Measurements from ENCODE around the gene IQGAP3. TPM values are rescaled to one million over a fixed set of nuclear protein-coding genes. Genes with fewer than 3 reads are reported as not detected.
A peak's percentile ranks its signal among the peaks of the same experiment; 100 is the strongest.

IQGAP3 gene
- polyA plus RNA-seq, 2 of the 4 experiments (the other 2 are of a cell fraction): 15.6 to 17.0 TPM

DNA sequence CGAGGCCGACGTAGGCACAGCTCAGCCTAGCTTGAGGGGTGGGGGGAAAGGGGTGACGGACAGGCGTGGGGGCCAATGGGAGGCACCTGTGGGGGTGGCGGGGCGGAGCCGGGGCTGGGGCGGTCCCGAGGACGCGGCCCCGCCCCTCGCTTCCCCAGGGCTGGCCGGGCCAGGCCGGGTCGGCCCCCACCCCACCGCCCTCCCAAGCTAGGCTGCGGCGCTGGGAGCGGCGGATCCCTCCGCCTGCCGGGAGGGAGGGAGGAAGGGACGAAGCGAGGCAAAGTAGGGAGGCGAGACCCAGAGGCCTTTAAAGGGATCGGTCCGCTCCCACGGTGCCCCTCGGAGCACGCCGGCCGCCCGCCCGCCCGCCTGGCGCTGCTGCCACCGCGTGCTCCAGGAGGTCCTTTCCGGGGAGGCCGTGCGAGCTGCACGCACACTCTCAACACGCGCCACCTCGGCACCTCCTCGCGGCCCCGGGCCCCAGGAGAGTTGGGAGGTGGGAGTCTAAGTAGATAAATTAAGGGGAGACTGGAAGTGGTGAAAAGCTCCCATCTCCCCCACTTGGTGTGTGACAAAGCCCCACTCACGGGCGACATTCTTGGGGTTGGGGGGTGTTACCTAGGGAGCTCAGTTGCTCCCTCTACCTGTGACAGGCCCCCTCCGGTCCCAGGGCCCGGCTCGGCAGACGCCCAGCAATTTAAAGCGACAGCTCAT is 71.4 kb downstream of the IQGAP3 start (continued):
- TF ChIP-seq POLR2A (IDR thresholded peaks at IDR 0.05; ENCODE audit: low read length): peak; percentile 57
- TF ChIP-seq SREBF2 (IDR thresholded peaks at IDR 0.05): no peak
- TF ChIP-seq ZSCAN20 (CRISPR knock-in tag; IDR thresholded peaks at IDR 0.05): 0 out of 2 replicates have a peak, but pooled peaks have one; percentile 35
- no peak for TF ChIP-seq POLR2AphosphoS2 (conservative IDR thresholded peaks at IDR 0.05; ENCODE audit: low read length)
- no peak for TF ChIP-seq ZFP36 (IDR thresholded peaks at IDR 0.05; ENCODE audit: borderline replicate concordance, partially characterized antibody)
- peak; percentile 68; the same call in 1 of the 2 replicates for TF ChIP-seq HOXA7 (CRISPR knock-in tag; IDR thresholded peaks at IDR 0.05)
- TF ChIP-seq RAD21 (conservative IDR thresholded peaks at IDR 0.05 in 1 of 2, IDR thresholded peaks at IDR 0.05 in 1 of 2): peak in 1 of 2 experiments; percentile 31; a peak in 2 of 5 replicates
- TF ChIP-seq NR3C1 (IDR thresholded peaks at IDR 0.05): no peak
- TF ChIP-seq NFE2L2 (conservative IDR thresholded peaks at IDR 0.05; ENCODE audit: low read length): no peak
- TF ChIP-seq, protein P1, sequence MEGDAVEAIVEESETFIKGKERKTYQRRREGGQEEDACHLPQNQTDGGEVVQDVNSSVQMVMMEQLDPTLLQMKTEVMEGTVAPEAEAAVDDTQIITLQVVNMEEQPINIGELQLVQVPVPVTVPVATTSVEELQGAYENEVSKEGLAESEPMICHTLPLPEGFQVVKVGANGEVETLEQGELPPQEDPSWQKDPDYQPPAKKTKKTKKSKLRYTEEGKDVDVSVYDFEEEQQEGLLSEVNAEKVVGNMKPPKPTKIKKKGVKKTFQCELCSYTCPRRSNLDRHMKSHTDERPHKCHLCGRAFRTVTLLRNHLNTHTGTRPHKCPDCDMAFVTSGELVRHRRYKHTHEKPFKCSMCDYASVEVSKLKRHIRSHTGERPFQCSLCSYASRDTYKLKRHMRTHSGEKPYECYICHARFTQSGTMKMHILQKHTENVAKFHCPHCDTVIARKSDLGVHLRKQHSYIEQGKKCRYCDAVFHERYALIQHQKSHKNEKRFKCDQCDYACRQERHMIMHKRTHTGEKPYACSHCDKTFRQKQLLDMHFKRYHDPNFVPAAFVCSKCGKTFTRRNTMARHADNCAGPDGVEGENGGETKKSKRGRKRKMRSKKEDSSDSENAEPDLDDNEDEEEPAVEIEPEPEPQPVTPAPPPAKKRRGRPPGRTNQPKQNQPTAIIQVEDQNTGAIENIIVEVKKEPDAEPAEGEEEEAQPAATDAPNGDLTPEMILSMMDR (IDR thresholded peaks at IDR 0.05): peak; percentile 55
- no peak for TF ChIP-seq KDM5A (IDR thresholded peaks at IDR 0.05)
- no peak for TF ChIP-seq ZNF302 (CRISPR knock-in tag; IDR thresholded peaks at IDR 0.05)
- TF ChIP-seq MAFK (IDR thresholded peaks at IDR 0.05; ENCODE audit: partially characterized antibody): no peak
- TF ChIP-seq FOSB (CRISPR knock-in tag; IDR thresholded peaks at IDR 0.05): 0 out of 2 replicates have a peak, but pooled peaks have one; percentile 72
- TF ChIP-seq, protein P2, sequence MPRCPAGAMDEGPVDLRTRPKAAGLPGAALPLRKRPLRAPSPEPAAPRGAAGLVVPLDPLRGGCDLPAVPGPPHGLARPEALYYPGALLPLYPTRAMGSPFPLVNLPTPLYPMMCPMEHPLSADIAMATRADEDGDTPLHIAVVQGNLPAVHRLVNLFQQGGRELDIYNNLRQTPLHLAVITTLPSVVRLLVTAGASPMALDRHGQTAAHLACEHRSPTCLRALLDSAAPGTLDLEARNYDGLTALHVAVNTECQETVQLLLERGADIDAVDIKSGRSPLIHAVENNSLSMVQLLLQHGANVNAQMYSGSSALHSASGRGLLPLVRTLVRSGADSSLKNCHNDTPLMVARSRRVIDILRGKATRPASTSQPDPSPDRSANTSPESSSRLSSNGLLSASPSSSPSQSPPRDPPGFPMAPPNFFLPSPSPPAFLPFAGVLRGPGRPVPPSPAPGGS (IDR thresholded peaks at IDR 0.05): peak; percentile 45; the same call in 1 of the 3 replicates
- peak; percentile 93 for TF ChIP-seq EHF (CRISPR knock-in tag; IDR thresholded peaks at IDR 0.05)
- peak in 1 of 2 experiments; percentile 32; a peak in 1 of 5 replicates for TF ChIP-seq EP300 (IDR thresholded peaks at IDR 0.05)
- TF ChIP-seq GATA3 (IDR thresholded peaks at IDR 0.05; ENCODE audit: borderline replicate concordance): peak; percentile 41; the same call in 1 of the 2 replicates
- TF ChIP-seq TP53 (CRISPR knock-in tag; IDR thresholded peaks at IDR 0.05): peak; percentile 88; the same call in 1 of the 2 replicates
- TF ChIP-seq, protein P3, sequence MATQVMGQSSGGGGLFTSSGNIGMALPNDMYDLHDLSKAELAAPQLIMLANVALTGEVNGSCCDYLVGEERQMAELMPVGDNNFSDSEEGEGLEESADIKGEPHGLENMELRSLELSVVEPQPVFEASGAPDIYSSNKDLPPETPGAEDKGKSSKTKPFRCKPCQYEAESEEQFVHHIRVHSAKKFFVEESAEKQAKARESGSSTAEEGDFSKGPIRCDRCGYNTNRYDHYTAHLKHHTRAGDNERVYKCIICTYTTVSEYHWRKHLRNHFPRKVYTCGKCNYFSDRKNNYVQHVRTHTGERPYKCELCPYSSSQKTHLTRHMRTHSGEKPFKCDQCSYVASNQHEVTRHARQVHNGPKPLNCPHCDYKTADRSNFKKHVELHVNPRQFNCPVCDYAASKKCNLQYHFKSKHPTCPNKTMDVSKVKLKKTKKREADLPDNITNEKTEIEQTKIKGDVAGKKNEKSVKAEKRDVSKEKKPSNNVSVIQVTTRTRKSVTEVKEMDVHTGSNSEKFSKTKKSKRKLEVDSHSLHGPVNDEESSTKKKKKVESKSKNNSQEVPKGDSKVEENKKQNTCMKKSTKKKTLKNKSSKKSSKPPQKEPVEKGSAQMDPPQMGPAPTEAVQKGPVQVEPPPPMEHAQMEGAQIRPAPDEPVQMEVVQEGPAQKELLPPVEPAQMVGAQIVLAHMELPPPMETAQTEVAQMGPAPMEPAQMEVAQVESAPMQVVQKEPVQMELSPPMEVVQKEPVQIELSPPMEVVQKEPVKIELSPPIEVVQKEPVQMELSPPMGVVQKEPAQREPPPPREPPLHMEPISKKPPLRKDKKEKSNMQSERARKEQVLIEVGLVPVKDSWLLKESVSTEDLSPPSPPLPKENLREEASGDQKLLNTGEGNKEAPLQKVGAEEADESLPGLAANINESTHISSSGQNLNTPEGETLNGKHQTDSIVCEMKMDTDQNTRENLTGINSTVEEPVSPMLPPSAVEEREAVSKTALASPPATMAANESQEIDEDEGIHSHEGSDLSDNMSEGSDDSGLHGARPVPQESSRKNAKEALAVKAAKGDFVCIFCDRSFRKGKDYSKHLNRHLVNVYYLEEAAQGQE (IDR thresholded peaks at IDR 0.05): no peak
- peak; percentile 91 for TF ChIP-seq HOXB5 (CRISPR knock-in tag; IDR thresholded peaks at IDR 0.05)
- peak; percentile 82 for TF ChIP-seq RARB (CRISPR knock-in tag; IDR thresholded peaks at IDR 0.05)
- TF ChIP-seq, protein P4, sequence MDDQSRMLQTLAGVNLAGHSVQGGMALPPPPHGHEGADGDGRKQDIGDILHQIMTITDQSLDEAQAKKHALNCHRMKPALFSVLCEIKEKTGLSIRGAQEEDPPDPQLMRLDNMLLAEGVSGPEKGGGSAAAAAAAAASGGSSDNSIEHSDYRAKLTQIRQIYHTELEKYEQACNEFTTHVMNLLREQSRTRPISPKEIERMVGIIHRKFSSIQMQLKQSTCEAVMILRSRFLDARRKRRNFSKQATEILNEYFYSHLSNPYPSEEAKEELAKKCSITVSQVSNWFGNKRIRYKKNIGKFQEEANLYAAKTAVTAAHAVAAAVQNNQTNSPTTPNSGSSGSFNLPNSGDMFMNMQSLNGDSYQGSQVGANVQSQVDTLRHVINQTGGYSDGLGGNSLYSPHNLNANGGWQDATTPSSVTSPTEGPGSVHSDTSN (IDR thresholded peaks at IDR 0.05): peak; percentile 96
- TF ChIP-seq CBX2 (IDR thresholded peaks at IDR 0.05; ENCODE audit: borderline replicate concordance, low read depth): no peak
- TF ChIP-seq FOSL2 (IDR thresholded peaks at IDR 0.05): no peak
- TF ChIP-seq FOSL2 (CRISPR knock-in tag; IDR thresholded peaks at IDR 0.05): peak; percentile 24; the same call in 1 of the 2 replicates
- TF ChIP-seq BHLHE40 (IDR thresholded peaks at IDR 0.05; ENCODE audit: low read depth, low read length): no peak
- peak; percentile 34; the same call in 2 of the 3 replicates for TF ChIP-seq SMC3 (IDR thresholded peaks at IDR 0.05)
- TF ChIP-seq TFCP2L1 (CRISPR knock-in tag; IDR thresholded peaks at IDR 0.05): peak; percentile 90
